Mesothelial cell of epicardium (in vitro differentiated cells): ENCODE data around the gene RAD52. TPM values are rescaled to one million over a fixed set of nuclear protein-coding genes. Genes with fewer than 3 reads are reported as not detected.

Source experiments
- DNase-seq, 2 experiments: peaks; one replicate each; pipeline ENCODE4 v3.0.0; 2021; ENCODE audit warnings: low spot score in 2 of 2; ENCODE audit not compliant: unreplicated experiment in 2 of 2
- H3K27ac Mint-ChIP-seq: 2 replicates; pipeline ENCODE4 v1.8.0; 2021; ENCODE audit warnings: mixed read lengths
- H3K27me3 Mint-ChIP-seq: 2 replicates; pipeline ENCODE4 v1.8.0; 2021; ENCODE audit warnings: low read depth, mixed read lengths
- H3K36me3 Mint-ChIP-seq: 2 replicates; pipeline ENCODE4 v1.8.0; 2021; ENCODE audit warnings: mixed read lengths
- H3K4me1 Mint-ChIP-seq: 2 replicates; pipeline ENCODE4 v1.8.0; 2021; ENCODE audit warnings: mixed read lengths
- H3K4me3 Mint-ChIP-seq: 2 replicates; pipeline ENCODE4 v1.8.0; 2021; ENCODE audit warnings: mild to moderate bottlenecking, moderate library complexity, mixed read lengths
- H3K9me3 Mint-ChIP-seq: 2 replicates; pipeline ENCODE4 v1.8.0; 2021; ENCODE audit warnings: mixed read lengths
- total RNA-seq: library from RNA; stranded (reverse); gene quantifications from 3 replicates; pipeline ENCODE4 v1.2.1, GENCODE V29; 2021
- TF ChIP-seq, protein P1 (sequence below): fragments of 200-600 bp; sonication (generic); IDR thresholded peaks from one replicate; pipeline ENCODE4 v1.5.0; 2021; ENCODE audit warnings: antibody characterized with exemption; ENCODE audit not compliant: unreplicated experiment

RAD52 gene
- total RNA-seq, 1 donor from 2014 or later, result 21.6 TPM

DNA sequence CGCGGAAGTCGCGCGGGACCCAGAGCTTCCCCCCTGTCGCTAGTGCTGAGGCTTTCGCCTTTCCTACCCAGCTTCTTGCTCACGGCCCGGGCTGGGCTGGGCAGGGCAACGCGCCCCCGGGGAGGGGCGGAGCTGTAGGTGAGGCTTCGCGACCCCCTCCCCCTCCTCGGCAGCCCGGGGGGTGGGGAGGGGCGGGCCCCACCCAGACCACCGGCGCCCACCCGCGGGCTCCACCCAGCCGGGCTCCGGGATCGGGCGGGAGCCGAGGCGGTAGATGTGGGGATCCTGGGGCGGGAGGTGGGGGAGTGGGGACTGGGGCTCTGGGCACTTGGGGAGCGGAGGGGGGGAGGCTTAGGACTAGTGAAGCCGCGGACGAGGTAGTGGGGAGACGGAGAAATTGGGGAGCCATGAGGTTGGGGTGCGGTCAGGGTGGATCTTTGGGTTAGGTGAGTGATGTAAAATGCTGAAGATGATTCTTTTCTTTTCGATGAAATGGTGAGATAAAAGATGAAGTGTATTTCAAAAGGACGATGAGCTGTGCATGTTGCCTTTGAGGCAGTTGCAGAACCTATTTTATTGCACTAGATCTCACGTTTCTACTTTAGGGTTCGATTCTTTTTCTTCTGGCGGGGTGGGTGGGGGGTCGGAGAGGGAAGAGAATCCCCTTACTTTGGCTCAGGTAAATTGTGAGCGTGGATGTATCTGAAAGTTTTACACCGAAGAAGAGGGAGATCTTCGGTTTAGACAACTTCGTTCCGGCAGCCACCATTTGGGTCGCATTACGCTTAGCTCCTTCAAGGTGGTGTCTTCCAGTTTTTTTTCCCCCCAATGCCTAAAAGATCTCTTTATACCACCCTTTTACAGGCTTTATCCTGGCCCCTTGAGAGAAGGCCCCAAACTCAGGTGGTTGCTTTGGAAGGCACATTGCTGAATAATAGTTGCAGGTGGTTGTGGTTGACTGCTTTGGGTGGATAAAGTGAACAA, 42.1 kb upstream of the RAD52 start:
- Mint-ChIP-seq H3K27ac (peak overlapping the region; percentile 92), H3K9me3 (no peaks in the 10 kb centered on the region), H3K27me3 (no peaks in the 10 kb centered on the region), H3K4me3 (peak overlapping the region; percentile 87), H3K4me1 (peaks cover 36% of the 10 kb centered on the region), H3K36me3 (no peaks in the 10 kb centered on the region)
- TF ChIP-seq, protein P1, sequence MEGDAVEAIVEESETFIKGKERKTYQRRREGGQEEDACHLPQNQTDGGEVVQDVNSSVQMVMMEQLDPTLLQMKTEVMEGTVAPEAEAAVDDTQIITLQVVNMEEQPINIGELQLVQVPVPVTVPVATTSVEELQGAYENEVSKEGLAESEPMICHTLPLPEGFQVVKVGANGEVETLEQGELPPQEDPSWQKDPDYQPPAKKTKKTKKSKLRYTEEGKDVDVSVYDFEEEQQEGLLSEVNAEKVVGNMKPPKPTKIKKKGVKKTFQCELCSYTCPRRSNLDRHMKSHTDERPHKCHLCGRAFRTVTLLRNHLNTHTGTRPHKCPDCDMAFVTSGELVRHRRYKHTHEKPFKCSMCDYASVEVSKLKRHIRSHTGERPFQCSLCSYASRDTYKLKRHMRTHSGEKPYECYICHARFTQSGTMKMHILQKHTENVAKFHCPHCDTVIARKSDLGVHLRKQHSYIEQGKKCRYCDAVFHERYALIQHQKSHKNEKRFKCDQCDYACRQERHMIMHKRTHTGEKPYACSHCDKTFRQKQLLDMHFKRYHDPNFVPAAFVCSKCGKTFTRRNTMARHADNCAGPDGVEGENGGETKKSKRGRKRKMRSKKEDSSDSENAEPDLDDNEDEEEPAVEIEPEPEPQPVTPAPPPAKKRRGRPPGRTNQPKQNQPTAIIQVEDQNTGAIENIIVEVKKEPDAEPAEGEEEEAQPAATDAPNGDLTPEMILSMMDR, result no peak
- DNase-seq, result peak in 1 of 2 experiments; percentile 21

DNA sequence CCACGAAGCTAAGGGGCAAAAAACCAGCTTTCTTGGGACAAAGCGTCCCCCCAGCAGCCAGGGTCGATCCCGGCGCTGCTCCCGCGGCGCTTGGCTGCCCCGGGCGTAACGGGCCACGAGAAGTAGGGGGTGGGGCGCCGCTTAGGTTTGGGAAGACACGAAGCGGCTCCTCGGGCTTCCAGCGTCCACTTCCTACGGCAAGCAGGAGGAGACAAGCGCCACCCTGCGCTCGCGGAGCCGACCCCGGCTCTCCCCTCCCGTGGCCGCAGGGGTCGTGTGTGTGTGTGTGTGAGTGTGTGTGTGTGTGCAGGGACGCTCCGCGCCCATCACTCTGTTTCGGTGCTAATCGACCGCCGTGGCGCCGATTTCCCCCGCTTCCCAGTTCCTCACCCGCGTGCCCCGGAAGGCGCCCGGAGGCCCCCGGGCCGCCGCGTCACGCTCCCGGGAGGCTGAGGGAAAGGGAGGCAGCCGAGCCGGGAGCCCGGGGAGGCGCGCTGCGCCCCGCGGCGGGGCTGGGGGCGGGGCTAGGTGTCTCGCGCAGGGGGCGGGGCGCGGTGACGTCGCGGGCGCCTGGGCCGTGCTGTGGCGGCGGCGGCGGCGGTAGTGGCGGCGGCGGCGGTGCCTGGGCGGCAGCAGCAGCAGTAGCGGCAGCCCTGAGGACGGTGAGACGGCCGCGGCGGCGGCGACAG, 41.3 kb upstream of the RAD52 start, which contains the start of gene ERC1:
Gene ERC1 (plus strand): TSS at position 563 of the 689 bp plus-strand sequence. CDS start 36,681 bp downstream, outside the sequence.
- no peaks in the 10 kb centered on the region for H3K36me3 Mint-ChIP-seq
- H3K27ac Mint-ChIP-seq, result peak within 1 kb of the TSS; percentile 95
- peak within 1 kb of the TSS; percentile 87 for H3K4me3 Mint-ChIP-seq
- TF ChIP-seq, protein P1, result no peak
- peak; percentile 83 to 90 for DNase-seq
- H3K4me1 Mint-ChIP-seq, result peaks cover 36% of the 10 kb centered on the region
- H3K27me3 Mint-ChIP-seq, result no peaks in the 10 kb centered on the region
- no peaks in the 10 kb centered on the region for H3K9me3 Mint-ChIP-seq

DNA sequence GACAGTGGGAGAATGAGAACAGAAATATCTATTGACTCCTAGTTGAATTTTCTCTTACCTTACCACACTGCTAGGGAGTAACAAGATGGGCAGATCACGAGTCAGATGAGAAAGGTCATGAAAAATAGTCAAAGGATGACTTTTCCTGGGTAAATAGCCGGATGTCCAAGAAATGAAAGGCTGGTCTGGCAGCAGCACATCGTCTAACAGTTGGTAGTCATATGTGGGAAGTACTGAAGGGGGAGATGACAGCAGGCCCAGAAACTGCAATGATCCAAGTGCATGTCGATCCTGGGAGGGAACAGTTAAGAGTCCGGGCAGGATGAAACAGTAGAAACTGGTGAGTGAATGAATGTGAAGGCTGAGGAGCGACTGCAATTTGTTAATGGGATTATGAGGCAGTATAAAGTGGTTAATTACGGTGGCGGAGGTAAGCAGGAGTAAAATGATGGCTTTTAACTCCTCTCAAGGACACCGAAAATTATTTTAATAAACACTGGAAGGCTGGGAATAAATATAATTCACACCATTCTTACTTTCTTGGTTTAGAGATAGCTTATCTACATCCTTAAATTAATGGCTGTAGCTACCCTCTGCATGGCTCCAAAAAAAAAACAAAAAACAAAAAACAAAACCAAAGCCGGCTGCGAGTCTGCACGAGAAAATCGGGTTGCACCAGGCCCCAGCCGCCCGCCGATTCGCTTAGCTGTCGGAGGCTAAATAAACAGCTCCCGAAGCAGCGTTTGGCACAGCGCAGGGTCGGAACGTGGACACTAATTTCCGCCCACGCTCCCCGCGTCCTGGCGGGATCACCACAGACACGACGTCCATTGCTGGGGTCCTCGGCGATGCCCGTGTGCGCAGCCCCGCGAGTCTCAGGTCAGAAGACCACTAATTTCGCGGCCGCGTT, 40.5 kb upstream of the RAD52 start:
- Mint-ChIP-seq H3K4me3 (peak overlapping the region; percentile 76), H3K36me3 (no peaks in the 10 kb centered on the region), H3K9me3 (no peaks in the 10 kb centered on the region), H3K4me1 (peaks cover 36% of the 10 kb centered on the region), H3K27me3 (no peaks in the 10 kb centered on the region), H3K27ac (peak overlapping the region; percentile 95)
- TF ChIP-seq, protein P1, result no peak
- peak; percentile 30 to 71 for DNase-seq

DNA sequence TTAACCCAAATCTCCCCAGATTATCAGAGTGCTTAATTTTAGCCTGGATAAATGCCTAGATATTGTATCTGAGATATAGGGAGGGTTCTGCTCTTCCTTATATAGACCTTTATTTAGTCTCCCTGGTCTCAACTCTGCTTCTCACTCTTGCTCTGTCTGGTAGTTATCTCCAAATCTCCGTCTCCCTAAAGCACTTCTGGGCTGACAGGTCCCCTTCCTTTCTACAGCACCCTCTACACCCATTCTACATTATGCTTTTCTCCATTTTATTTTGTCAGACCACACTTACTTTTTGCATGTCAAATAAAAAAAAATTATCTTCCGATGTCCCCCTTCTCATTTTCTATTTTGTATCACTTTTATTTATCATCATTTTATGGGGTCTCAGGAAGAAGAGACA, 39.6 kb upstream of the RAD52 start:
- Mint-ChIP-seq H3K27ac (peak overlapping the region; percentile 95), H3K4me3 (peak overlapping the region; percentile 76), H3K9me3 (no peaks in the 10 kb centered on the region), H3K4me1 (peaks cover 36% of the 10 kb centered on the region), H3K27me3 (no peaks in the 10 kb centered on the region), H3K36me3 (peaks cover under 1% of the 10 kb centered on the region)
- no peak for DNase-seq
- TF ChIP-seq, protein P1, result no peak

DNA sequence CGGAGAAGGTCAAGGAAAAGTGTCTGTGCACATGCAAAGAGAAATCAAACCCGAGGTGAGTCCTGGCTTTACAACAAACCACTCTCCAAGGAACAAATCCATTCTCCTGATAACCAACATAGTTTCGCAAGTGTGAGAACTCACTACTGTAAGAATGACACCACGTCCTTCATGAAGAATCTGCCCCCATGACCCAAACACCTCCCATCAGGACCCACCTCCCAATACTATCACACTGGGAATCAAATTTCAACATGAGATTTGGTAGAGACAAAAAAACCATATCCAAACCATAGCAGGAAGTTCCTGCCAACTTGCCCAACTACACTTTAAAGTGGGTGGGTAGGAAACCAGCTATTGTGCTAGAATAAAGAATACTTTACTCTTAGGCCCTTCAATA, 39.2 kb upstream of the RAD52 start:
- TF ChIP-seq, protein P1, result no peak
- H3K36me3 Mint-ChIP-seq, result peaks cover 3% of the 10 kb centered on the region
- DNase-seq, result no peak
- peaks cover 1% of the 10 kb centered on the region for H3K9me3 Mint-ChIP-seq
- no peaks in the 10 kb centered on the region for H3K27me3 Mint-ChIP-seq
- H3K27ac Mint-ChIP-seq, result peak overlapping the region; percentile 95
- H3K4me1 Mint-ChIP-seq, result peaks cover 36% of the 10 kb centered on the region
- H3K4me3 Mint-ChIP-seq, result peak overlapping the region; percentile 76
